NCI-H748 (cell line): ENCODE data around the gene DNAH2.

ENCODE experiments used
- DNase-seq: peaks from one replicate; lab custom pipeline; 2025; ENCODE audit not compliant: unreplicated experiment; lab: John Stamatoyannopoulos, UW

The DNAH2 gene

GRCh38 chr17:7721612-7722011 lies 4.1 kb downstream of the DNAH2 start:
- no peak for DNase-seq

- no peak for DNase-seq
Measured at GRCh38 chr17:7727886-7728285, 10.3 kb downstream of the DNAH2 start.

GRCh38 chr17:7729816-7730215 lies 12.3 kb downstream of the DNAH2 start:
- no peak for DNase-seq

- no peak for DNase-seq
Measured at GRCh38 chr17:7732981-7733539, 15.5 kb downstream of the DNAH2 start.

- no peak for DNase-seq
Measured at GRCh38 chr17:7737601-7738000, 20.1 kb downstream of the DNAH2 start.

- DNase-seq = no peak
Measured at GRCh38 chr17:7739746-7740145, 22.2 kb downstream of the DNAH2 start.

- DNase-seq = peak; percentile 72
Measured at GRCh38 chr17:7740481-7741001, 23.0 kb downstream of the DNAH2 start.

- DNase-seq = no peak
Measured at GRCh38 chr17:7742729-7743128, 25.2 kb downstream of the DNAH2 start.

- DNase-seq = no peak
Measured at GRCh38 chr17:7744416-7744815, 26.9 kb downstream of the DNAH2 start.

- no peak for DNase-seq
Measured at GRCh38 chr17:7745748-7746470, 28.4 kb downstream of the DNAH2 start.

- DNase-seq = no peak
Measured at GRCh38 chr17:7747635-7748071, 30.1 kb downstream of the DNAH2 start.

GRCh38 chr17:7748076-7748775 lies 30.7 kb downstream of the DNAH2 start:
- DNase-seq = no peak

GRCh38 chr17:7750321-7750821 lies 32.8 kb downstream of the DNAH2 start:
- DNase-seq = no peak

GRCh38 chr17:7754656-7755055 lies 37.1 kb downstream of the DNAH2 start:
- DNase-seq = no peak

- DNase-seq = no peak
Measured at GRCh38 chr17:7755095-7755890, 37.7 kb downstream of the DNAH2 start.

GRCh38 chr17:7756968-7757367 lies 39.4 kb downstream of the DNAH2 start:
- DNase-seq = no peak

GRCh38 chr17:7763919-7764318 lies 46.4 kb downstream of the DNAH2 start:
- no peak for DNase-seq

- no peak for DNase-seq
Measured at GRCh38 chr17:7767004-7767403, 49.5 kb downstream of the DNAH2 start.

- peak; percentile 20 for DNase-seq
Measured at GRCh38 chr17:7767405-7768021, 50.0 kb downstream of the DNAH2 start.

GRCh38 chr17:7769854-7770253 lies 52.3 kb downstream of the DNAH2 start:
- DNase-seq = no peak
